Body of pancreas (tissue), 4 donors: Measurements from ENCODE around the gene SLC37A1.

Experiments used
- POLR2A ChIP-seq, 3 donors: fragments of 450-650 bp; IDR thresholded peaks; one replicate each; pipeline ENCODE4 v1.6.1; 2016; ENCODE audit warnings: antibody characterized with exemption in 3 of 3, mild to moderate bottlenecking in 2 of 3
- TF ChIP-seq, protein P1 (sequence below), 7 experiments: fragments of 450-650 bp in 4 of 7; fragments of 200-600 bp in 3 of 7; sonication (generic) in 3 of 7; IDR thresholded peaks; one replicate each; pipeline ENCODE4 v1.5.1; 2016 to 2019; ENCODE audit warnings: antibody characterized with exemption in 7 of 7

DNA sequence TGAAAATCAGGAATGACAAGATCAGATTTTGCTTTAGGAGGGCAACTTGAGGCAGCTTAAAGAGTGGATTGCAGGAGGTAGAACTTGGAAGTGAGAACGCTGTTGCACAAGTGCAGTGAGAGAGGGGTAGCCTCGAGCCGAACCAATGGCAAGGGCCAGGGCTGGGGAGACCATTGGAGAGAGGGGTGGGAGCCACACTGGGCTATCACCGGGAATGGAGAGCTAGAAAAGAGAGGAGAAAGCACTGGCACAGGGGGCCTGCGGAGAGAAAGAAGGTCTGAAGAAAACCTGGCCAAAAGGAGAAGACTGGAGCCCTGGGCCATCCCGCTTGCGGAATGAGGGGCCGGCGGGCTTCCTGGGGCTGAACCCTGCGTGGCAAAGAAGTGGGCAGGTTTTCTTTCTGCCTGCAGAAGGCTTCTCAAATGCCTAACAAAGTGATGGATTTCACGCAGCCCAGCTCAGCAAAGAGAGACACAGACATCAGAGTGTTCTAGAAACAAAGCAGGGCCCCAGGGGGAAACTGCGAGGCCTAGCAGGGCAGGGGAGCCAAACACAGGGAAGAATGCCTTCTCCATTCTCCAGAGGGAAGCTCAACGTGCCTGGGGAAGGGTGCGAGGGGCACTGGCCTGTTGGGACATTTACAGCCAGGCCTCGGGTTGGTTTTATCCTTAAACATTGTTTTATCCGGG, 1.2 kb upstream of the SLC37A1 start:
- TF ChIP-seq, protein P1, sequence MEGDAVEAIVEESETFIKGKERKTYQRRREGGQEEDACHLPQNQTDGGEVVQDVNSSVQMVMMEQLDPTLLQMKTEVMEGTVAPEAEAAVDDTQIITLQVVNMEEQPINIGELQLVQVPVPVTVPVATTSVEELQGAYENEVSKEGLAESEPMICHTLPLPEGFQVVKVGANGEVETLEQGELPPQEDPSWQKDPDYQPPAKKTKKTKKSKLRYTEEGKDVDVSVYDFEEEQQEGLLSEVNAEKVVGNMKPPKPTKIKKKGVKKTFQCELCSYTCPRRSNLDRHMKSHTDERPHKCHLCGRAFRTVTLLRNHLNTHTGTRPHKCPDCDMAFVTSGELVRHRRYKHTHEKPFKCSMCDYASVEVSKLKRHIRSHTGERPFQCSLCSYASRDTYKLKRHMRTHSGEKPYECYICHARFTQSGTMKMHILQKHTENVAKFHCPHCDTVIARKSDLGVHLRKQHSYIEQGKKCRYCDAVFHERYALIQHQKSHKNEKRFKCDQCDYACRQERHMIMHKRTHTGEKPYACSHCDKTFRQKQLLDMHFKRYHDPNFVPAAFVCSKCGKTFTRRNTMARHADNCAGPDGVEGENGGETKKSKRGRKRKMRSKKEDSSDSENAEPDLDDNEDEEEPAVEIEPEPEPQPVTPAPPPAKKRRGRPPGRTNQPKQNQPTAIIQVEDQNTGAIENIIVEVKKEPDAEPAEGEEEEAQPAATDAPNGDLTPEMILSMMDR (IDR thresholded peaks at IDR 0.05): no peak
- TF ChIP-seq POLR2A (IDR thresholded peaks at IDR 0.05): no peak
